H1 (cell line): ENCODE measurements around the gene FLOT1. TPM values are rescaled to one million over a fixed set of nuclear protein-coding genes. Genes with fewer than 3 reads are reported as not detected.

Experiments
- GABPA ChIP-seq: IDR thresholded peaks from 2 replicates; pipeline ENCODE4 v1.6.1; 2011; ENCODE audit warnings: mild to moderate bottlenecking, low read length, moderate library complexity, borderline replicate concordance; ENCODE audit not compliant: insufficient read depth
- MAFK ChIP-seq: IDR thresholded peaks from 2 replicates; pipeline ENCODE4 v1.6.1; 2012; ENCODE audit warnings: low read depth, mild to moderate bottlenecking, improper control_type of control experiment, low read length
- SIRT6 ChIP-seq: IDR thresholded peaks from one replicate; pipeline ENCODE4 v1.7.1; 2012; ENCODE audit warnings: low read length, inconsistent platforms
- SRF ChIP-seq: IDR thresholded peaks from 2 replicates; pipeline ENCODE4 v1.6.1; 2011; ENCODE audit warnings: mild to moderate bottlenecking, low read depth, low read length, moderate library complexity
- polyA plus RNA-seq, 7 experiments: library from polyadenylated mRNA; depleted of rRNA in 3 of 7; stranded (reverse) in 5 of 7; unstranded in 2 of 7; fragments of >200 nt in 5 of 7; fragments of 200-250 nt in 2 of 7; gene quantifications; 1 replicate in 5 of 7; 2 replicates in 1 of 7; 4 replicates in 1 of 7; pipeline versions ENCODE4 v1.2.1 to v1.2.3, GENCODE V29; 2011 to 2013; ENCODE audit warnings: missing spikeins in 2 of 7, mixed read lengths in 2 of 7
- total RNA-seq: library from RNA; stranded (reverse); fragmentation: NEBNext Ultra II Directional; extraction: Animal tissue kit (Norgen Biotek cat#: 25700); gene quantifications from 2 replicates; pipeline ENCODE4 v1.2.1, GENCODE V29; 2021
- TF ChIP-seq, protein P1 (sequence below): fragments of 300-600 bp; sonication (generic); IDR thresholded peaks from 2 replicates; pipeline ENCODE4 v1.7.1; 2012; ENCODE audit warnings: low read length, moderate library complexity, mild to moderate bottlenecking, inconsistent platforms; ENCODE audit not compliant: insufficient replicate concordance

Gene FLOT1
- total and polyA plus RNA-seq, 2 of the 8 experiments (the other 6 are each of a cell fraction or from before 2014, with no cell fraction given), result 87.5 to 88.1 TPM

- TF ChIP-seq, protein P1, sequence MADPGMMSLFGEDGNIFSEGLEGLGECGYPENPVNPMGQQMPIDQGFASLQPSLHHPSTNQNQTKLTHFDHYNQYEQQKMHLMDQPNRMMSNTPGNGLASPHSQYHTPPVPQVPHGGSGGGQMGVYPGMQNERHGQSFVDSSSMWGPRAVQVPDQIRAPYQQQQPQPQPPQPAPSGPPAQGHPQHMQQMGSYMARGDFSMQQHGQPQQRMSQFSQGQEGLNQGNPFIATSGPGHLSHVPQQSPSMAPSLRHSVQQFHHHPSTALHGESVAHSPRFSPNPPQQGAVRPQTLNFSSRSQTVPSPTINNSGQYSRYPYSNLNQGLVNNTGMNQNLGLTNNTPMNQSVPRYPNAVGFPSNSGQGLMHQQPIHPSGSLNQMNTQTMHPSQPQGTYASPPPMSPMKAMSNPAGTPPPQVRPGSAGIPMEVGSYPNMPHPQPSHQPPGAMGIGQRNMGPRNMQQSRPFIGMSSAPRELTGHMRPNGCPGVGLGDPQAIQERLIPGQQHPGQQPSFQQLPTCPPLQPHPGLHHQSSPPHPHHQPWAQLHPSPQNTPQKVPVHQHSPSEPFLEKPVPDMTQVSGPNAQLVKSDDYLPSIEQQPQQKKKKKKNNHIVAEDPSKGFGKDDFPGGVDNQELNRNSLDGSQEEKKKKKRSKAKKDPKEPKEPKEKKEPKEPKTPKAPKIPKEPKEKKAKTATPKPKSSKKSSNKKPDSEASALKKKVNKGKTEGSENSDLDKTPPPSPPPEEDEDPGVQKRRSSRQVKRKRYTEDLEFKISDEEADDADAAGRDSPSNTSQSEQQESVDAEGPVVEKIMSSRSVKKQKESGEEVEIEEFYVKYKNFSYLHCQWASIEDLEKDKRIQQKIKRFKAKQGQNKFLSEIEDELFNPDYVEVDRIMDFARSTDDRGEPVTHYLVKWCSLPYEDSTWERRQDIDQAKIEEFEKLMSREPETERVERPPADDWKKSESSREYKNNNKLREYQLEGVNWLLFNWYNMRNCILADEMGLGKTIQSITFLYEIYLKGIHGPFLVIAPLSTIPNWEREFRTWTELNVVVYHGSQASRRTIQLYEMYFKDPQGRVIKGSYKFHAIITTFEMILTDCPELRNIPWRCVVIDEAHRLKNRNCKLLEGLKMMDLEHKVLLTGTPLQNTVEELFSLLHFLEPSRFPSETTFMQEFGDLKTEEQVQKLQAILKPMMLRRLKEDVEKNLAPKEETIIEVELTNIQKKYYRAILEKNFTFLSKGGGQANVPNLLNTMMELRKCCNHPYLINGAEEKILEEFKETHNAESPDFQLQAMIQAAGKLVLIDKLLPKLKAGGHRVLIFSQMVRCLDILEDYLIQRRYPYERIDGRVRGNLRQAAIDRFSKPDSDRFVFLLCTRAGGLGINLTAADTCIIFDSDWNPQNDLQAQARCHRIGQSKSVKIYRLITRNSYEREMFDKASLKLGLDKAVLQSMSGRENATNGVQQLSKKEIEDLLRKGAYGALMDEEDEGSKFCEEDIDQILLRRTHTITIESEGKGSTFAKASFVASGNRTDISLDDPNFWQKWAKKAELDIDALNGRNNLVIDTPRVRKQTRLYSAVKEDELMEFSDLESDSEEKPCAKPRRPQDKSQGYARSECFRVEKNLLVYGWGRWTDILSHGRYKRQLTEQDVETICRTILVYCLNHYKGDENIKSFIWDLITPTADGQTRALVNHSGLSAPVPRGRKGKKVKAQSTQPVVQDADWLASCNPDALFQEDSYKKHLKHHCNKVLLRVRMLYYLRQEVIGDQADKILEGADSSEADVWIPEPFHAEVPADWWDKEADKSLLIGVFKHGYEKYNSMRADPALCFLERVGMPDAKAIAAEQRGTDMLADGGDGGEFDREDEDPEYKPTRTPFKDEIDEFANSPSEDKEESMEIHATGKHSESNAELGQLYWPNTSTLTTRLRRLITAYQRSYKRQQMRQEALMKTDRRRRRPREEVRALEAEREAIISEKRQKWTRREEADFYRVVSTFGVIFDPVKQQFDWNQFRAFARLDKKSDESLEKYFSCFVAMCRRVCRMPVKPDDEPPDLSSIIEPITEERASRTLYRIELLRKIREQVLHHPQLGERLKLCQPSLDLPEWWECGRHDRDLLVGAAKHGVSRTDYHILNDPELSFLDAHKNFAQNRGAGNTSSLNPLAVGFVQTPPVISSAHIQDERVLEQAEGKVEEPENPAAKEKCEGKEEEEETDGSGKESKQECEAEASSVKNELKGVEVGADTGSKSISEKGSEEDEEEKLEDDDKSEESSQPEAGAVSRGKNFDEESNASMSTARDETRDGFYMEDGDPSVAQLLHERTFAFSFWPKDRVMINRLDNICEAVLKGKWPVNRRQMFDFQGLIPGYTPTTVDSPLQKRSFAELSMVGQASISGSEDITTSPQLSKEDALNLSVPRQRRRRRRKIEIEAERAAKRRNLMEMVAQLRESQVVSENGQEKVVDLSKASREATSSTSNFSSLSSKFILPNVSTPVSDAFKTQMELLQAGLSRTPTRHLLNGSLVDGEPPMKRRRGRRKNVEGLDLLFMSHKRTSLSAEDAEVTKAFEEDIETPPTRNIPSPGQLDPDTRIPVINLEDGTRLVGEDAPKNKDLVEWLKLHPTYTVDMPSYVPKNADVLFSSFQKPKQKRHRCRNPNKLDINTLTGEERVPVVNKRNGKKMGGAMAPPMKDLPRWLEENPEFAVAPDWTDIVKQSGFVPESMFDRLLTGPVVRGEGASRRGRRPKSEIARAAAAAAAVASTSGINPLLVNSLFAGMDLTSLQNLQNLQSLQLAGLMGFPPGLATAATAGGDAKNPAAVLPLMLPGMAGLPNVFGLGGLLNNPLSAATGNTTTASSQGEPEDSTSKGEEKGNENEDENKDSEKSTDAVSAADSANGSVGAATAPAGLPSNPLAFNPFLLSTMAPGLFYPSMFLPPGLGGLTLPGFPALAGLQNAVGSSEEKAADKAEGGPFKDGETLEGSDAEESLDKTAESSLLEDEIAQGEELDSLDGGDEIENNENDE, result no peak
- TF ChIP-seq SRF (no peak), MAFK (no peak), SIRT6 (no peak), GABPA (no peak)
- TF ChIP-seq, all 59 proteins: peak for 0
These were observed 57.9 kb downstream of the FLOT1 start (continued) for GRCh38 chr6:30684386-30685156.
